HG02970 (cell line): ENCODE measurements around the gene TMOD3.
"Not testable (repeated sequence)": the region's sequence is repeated elsewhere in the genome, so short reads cannot be mapped to it uniquely, and the experiment has no call there.

Source experiments
- ATAC-seq: cut with Tn5 transposase; IDR thresholded peaks from one replicate; pipeline ENCODE4 v1.9.1; 2021; ENCODE audit warnings: mild to moderate bottlenecking, moderate library complexity, moderate number of reproducible peaks; ENCODE audit not compliant: unreplicated experiment, low FRiP score

TMOD3 gene

DNA sequence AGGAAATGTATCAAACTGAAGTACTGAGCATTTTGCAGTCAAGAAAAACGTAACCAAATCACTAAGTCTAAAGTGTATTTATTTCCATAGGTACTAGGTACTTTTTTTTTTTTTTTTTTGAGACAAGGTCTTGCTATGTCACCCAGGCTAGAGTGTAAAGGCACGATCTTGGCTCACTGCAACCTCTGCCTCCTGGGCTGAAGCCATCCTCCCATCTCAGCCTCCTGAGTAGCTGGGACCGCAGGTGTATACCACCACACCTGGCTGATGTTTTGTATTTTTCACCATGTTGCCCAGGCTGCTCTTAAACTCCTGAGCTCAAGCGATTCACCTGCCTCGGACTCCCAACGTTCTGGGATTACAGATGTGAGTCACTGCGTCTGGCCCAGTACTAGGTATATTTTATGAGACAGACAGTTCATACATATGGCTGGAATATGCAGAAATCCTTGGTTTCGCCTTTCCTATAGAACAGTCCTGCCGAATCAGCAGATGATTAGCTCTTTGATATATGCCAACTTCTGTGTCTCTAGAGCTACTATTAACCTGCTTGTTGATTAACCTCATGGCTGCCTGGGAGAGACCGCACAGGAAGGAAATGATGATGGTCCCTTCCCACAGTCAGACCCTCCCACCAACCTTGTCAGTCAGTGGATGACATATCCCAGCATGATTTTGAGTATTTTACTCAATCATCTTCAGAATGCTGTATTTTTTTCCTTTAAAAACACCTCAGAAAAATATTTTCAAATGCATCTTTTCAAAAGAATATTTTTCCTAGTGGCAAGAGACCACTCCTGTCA, 32.3 kb downstream of the TMOD3 start:
- no peak for ATAC-seq

GRCh38 chr15:51863131-51863530, 33.7 kb downstream of the TMOD3 start:
- ATAC-seq = no peak

- ATAC-seq = no peak
Observed at GRCh38 chr15:51864408-51865056, 35.1 kb downstream of the TMOD3 start.

DNA sequence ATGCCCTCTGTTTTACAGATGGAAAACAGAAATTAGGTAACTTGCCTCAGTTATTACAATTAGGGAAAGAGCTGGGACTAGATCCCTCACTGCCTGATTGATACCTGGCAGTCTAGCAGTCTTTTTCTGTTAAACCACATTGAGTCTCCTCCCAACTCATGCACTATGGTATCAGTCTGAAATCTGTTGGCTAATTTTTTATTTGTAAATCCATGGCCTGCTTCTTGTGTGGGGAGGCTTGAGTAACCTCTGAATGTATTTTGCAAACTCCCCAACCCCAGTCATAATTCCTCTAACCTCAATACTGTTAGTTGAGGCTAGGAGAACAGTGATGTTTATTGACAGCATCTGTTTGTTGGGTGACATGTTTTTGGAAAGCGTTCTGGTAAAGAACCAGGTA, 35.9 kb downstream of the TMOD3 start:
- ATAC-seq = no peak

- no peak for ATAC-seq
Observed at GRCh38 chr15:51866161-51866560, 36.7 kb downstream of the TMOD3 start.

DNA sequence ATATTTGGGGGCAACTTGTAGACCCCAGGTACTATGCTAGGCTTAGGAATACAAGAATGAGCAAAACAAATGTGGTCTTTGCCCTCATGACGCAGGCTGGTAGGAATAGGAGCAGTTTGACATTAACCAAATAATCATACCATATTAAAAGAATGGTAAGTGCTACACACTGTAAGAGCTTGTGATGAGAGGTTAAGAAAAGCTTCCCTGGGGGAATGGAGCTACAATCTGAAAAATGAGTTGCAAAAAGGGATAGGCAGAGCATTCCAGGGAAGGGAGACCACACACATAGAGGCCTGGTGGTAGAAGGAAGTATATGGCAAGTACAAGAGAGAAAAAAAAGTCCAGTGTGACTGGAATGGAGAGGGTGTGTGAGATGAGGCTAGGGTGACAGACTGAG, 37.3 kb downstream of the TMOD3 start:
- ATAC-seq = no peak

- no peak for ATAC-seq
Observed at GRCh38 chr15:51869060-51869421, 39.6 kb downstream of the TMOD3 start.

DNA sequence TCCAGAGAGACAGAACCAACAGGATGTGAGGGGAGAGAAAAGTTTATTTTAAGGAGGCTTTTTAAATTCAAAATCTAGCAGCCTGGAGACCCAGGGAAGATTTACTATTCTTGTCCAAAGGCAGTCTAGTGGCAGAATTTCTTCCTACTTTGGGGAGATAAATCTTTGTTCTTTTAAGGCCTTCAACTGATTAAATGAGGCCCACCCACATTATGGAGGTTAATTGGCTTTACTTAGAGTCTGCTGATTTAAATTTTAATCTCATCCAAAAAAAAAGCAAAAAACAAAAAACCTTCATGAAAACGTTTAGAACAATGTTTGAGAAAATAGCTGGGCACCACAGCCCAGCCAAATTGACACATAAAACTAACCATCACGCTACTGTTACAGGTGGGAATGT, 41.3 kb downstream of the TMOD3 start:
- no peak for ATAC-seq

DNA sequence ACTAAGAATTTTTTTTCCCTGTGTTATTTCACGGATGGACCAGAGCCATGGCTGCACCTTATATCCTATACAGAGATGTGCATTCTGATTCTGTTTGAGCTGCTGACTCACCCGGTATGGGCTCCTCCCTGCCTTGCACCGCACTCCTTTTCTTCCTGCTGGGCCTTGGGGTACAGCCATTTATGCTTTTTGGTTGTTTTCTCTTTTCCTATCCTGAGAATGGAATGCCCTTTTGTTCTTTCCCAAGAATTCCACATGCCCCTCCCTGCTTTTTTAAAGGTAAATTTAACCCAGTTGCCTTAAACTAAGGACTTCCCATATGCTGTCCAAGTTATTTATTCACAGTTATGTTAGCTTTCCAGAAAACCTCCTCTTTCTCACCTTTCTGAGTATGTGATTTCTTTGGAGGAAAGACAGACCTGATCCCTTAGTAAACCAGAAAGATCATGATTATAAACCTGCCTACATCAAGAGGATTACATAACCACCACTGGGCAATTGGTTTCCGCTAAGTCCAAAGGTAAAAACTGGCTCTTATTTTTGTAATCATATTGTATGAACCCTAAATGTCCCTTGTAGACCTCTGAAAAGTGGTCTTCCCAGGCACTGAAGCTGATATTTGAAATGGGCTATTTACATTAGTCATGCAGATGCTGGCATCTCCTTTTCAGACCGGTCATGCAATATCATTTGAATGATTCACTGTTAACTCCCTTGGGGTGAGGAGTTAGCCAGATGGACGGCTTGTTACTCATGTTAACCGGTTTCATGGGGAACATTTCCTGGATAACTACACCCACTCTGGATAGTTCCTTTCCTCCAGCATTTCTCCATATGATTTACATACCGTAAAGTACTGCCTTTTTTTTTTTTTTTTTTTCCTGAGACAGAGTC, 45.5 kb downstream of the TMOD3 start:
- no peak for ATAC-seq

- no peak for ATAC-seq
Observed at GRCh38 chr15:51876169-51876568, 46.7 kb downstream of the TMOD3 start.

DNA sequence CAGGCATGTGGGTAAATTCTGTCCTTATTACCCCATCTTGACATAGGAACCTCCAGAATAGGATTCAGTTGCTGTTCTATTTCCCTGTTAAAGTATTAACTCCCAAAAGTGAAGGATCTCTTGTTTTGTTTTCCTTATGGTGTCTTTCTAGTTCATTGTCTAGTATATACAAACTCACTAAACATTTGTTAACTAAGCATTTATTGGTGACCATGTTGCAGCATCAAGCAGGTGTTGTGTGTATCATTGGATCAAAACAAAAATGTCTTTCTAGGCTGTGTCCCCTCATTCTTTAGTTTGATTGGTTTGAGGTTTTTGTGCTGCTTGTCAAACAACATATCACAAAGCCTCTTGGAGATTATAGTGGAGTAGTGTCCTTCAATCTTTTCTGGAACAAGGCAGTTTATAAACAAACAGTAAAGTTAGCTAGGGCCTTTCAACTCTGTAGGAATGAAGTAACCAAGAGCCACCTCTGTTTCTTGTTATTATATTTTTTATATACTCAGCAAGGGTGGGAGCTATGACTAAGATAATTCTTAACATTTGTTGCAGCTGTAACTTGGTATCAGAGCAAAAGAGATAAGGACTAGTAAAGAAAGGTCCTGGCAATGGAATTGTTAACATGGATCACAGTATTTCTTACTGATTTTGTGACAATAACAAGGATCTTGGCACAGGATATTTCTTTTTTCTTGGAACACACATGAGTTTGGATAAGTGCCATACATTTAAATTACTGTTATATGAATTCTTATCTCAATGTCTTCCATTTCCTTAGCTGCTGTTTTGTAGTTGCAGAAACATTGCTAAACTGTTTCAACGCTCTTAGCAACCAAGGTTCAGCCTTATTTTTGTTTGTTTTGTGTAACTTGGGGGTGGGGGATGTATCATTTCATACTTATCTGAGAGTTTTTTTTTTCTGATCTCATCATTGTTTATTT, 49.3 kb downstream of the TMOD3 start:
- no peak for ATAC-seq

- ATAC-seq = no peak
Observed at GRCh38 chr15:51879555-51879954, 50.1 kb downstream of the TMOD3 start.

DNA sequence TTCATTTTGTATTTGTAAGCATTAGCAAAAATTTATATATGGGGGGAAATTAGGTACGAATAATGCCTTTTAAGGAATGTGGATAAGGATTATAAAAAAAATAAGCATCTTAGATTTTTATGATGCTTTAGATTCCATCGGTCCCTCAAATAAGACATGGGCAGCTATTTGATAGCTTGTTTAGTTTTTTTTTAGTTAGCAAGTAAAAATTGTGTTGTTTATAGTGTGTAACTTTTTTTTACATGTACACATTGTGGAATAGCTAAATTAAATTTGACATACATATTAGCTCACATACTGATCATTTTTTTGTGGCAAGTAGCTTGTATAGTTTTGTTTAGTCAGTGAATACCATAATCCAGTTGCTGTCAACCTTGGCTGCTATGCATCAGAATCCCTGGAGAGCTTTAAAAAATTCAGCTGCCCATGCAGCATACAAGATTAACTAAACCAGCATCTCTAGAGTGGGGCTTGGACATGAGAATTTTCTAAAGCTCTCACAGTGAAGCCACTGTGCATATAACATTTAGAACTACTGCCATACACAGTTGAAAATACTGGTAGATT, 53.9 kb downstream of the TMOD3 start:
- ATAC-seq = no peak

DNA sequence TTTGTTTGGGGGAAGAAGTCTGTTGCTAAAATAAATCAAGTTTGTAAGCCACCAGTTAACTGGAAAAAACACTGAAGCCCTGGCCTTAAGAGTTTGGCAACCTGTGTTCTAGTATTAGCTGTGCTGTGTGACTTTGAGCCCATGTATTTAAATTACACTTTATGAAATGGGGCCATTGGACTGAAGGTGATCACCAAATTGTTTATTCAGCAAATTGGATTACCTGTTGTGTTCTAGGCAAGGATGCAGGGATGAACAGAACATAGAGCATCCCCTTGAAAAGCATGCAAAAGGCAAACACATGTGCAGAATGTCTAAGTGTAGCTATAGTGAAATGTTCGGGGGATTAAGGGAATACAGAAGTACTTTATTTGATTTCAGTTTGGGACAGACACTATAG, 54.6 kb downstream of the TMOD3 start:
- ATAC-seq = no peak

DNA sequence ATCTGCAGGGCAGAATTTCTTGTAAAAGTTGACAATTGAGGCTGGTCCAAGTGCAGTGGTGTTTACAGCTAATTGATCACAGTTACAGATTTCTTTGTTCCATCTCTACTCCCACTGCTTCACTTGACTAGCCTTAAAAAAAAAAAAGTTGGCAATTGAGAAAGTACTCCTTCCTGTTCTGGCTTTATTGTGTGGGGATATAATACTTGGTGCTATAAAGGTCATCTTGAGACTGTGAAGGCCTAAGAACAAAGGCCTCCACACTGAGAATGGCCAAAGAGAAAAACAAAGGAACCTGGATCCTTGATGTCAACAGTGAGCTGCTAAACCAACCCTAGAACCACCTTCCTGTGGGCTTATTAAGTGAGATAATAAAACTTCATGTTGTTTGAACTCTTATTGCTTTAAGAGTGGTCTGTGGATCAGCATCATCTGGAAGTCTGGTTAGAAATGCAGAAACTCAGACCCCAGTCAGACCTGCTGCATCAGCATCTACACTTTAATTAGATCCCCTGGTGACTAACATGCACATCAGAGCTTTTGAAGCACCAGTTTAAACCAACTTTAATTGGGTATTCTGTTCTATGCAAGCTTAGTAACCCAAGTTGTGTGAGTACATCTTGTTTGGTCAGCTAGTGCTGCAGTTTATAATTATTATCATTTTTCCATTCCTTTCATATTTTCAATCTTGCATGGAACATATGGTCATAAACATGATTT, 55.2 kb downstream of the TMOD3 start:
- no peak for ATAC-seq

- not testable (repeated sequence) for ATAC-seq
Observed at GRCh38 chr15:51885758-51886157, 56.3 kb downstream of the TMOD3 start.

DNA sequence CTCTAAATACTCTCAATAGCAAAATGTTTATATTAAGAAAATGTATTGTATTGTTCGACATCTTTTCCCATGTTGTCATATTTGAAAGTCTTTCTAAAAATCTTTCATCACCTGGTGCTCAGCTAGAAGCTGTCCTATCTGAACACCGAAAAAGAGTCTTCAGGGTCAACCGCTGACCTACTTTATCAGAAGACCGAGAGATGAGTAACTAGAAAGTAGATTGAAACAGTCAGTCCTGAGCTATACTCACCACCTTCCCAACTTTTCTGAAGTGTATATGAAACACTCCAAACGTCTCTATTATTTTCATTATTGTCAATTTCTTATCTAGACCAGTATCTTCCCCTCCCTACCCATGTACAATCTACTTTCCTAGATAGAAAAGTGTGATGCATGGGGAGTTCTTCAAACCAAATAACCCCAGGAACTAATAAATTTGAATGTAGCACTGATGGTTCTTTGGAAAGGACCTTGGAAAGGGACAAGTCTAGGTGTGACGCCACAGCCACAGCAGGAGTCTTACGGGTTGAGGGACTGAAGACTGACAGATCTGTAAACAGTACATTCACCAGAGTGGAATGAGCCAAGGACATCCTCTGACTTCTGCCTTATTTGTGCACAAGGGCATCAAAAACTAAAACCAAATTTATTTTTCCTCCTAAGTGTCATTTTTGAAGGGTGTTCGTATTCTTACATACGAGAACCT, 58.6 kb downstream of the TMOD3 start:
- no peak for ATAC-seq

DNA sequence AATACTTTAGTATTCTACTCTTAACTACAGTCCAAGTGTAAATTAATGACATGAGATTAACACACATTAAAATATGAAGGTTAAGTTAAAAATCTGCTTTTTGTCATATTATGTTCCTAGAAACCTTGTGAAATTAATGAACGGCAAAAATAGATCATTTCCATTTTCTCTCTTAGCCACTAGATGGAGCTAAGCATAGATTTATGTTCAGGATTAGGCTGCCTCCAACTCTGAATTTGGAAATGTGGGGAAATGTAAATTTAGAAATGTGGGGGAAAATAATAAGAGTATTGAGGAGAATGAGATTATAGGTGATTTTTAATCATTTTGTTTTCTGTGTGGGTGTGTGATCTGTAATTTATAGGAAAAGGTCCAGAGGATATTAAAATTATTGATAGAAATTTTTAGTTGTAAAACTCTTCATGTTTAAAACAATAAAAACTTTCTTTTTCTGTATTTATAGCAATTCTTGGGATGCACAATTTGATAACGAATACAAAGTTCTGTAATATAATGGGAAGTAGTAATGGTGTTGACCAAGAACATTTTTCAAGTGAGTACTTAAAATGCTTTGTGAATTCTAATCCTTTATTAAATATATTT, 59.2 kb downstream of the TMOD3 start:
- no peak for ATAC-seq
